Psoas muscle (tissue), 8 donors: Measurements from ENCODE around the gene ZBTB4. TPM values are rescaled to one million over a fixed set of nuclear protein-coding genes. Genes with fewer than 3 reads are reported as not detected.

Experiments
- ATAC-seq, 4 donors: fragments of 200-7000 bp; cut with Tn5 transposase; one replicate each; pipeline ENCODE4 v1.9.1; 2020; ENCODE audit warnings: moderate library complexity in 3 of 4, mild to moderate bottlenecking in 2 of 4
- DNase-seq, 2 donors: peaks; one replicate each; pipeline ENCODE4 v3.0.0-alpha.2; 2020
- H3K27ac ChIP-seq: fragments of 200-600 bp; one replicate; pipeline ENCODE4 v1.8.0; 2022
- H3K27me3 ChIP-seq, 3 donors: fragments of 200-600 bp in 1 of 3; one replicate each; pipeline versions ENCODE4 v1.6.1 to v1.8.0; 2013 to 2022; ENCODE audit warnings: low read length in 2 of 3, mild to moderate bottlenecking in 2 of 3, moderate library complexity in 1 of 3; ENCODE audit not compliant: insufficient read depth in 3 of 3
- H3K36me3 ChIP-seq, 2 donors: fragments of 200-600 bp in 1 of 2; one replicate each; pipeline versions ENCODE4 v1.6.1 to v1.8.0; 2013 to 2022; ENCODE audit warnings: low read depth in 1 of 2, mild to moderate bottlenecking in 1 of 2, moderate library complexity in 1 of 2; ENCODE audit not compliant: insufficient read depth in 1 of 2
- H3K4me1 ChIP-seq: fragments of 200-600 bp; one replicate; pipeline ENCODE4 v1.8.0; 2022
- H3K4me3 ChIP-seq: fragments of 200-600 bp; one replicate; pipeline ENCODE4 v1.8.0; 2022; ENCODE audit warnings: mild to moderate bottlenecking
- H3K9me3 ChIP-seq: fragments of 200-600 bp; one replicate; pipeline ENCODE4 v1.8.0; 2022
- CTCF ChIP-seq: fragments of 200-600 bp; IDR thresholded peaks from one replicate; pipeline ENCODE4 v1.8.0; 2022; ENCODE audit warnings: antibody characterized with exemption
- WGBS, 3 donors: extraction: QIAGEN DNeasy Blood & Tissue Kit; methylation state at CpG; one replicate each; pipeline versions ENCODE4 v1.1.6 to v1.1.7; 2013; 5-methylcytosine and 5-hydroxymethylcytosine counted together
- intact Hi-C, 2 donors: fragments of 100-400 bp; cut with DNase I; formaldehyde crosslinking; loops; one replicate each; pipeline versions ENCODE4 v1.11.0 to v1.14.2; 2022
- polyA plus RNA-seq, 3 donors: library from polyadenylated mRNA; stranded (reverse); fragments of 200-250 nt; gene quantifications; one replicate each; pipeline ENCODE4 v1.2.3, GENCODE V29; 2013
- total RNA-seq, 4 donors: library from RNA; stranded (reverse); fragmentation: NEBNext Ultra II Directional in 2 of 4; extraction: Animal tissue kit (Norgen Biotek cat#: 25700) in 2 of 4; gene quantifications; one replicate each; pipeline versions ENCODE4 v1.2.1 to v1.2.4, GENCODE V29; 2021 to 2023
- donor health status: healthy with polysubstance abuse.
- donor health status: DM: no; HTN: no; CAD: no; lungs with moderate emphysema.
- donor health status: Bipolar disorder and iron deficiency.
- donor health status: healthy.
- donor health status: DM: yes; HTN: yes; CAD: no.
- donor health status: DM: no; HTN: no; CAD: no.
- donor health status: DM: no; HTN: no; CAD: no.
- donor health status: DM: yes; HTN: yes; CAD: no.

ZBTB4 gene
- total and polyA plus RNA-seq, 7 donors: 10.3 to 43.2 (median 29.3) TPM

DNA sequence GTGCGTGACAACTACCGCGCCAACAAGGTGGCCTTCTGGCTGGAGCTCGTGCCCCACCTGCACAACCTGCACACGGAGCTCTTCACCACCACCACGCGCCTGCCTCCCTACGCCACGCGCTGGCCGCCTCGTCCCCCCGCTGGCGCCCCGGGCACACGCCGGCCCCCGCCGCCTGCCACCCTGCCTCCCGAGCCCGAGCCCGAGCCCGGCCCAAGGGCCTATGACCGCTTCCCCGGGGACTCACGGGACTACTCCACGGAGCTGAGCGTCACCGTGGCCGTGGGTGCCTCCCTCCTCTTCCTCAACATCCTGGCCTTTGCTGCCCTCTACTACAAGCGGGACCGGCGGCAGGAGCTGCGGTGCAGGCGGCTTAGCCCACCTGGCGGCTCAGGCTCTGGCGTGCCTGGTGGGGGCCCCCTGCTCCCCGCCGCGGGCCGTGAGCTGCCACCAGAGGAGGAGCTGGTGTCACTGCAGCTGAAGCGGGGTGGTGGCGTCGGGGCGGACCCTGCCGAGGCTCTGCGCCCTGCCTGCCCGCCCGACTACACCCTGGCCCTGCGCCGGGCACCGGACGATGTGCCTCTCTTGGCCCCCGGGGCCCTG is 62.3 kb downstream of the ZBTB4 start:
- H3K4me1 ChIP-seq: no peaks in the 10 kb centered on the region

DNA sequence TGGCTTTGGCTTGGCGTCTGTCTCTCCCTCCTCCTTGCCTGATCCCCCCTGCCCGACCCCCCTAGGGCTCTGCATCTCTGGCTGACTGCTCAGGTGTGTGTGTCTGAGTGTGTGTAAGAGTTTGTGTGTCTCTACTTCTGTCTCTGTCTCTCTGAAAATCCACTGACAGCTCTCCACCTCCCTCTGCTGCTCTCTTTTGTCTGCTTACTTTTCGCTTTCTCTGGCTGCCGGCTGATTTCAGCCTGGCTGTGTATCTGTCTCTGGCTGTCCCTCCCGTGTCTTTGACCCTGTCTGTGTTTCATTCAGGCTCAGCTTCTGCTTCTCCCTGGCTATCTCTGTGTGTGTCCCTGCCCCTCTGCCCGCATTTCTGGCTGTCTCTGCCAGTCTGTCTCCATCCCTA is 63.1 kb downstream of the ZBTB4 start:
- no peak overlapping the region for H3K4me3 ChIP-seq
- H3K27ac ChIP-seq: no peak overlapping the region
- H3K9me3 ChIP-seq: no peaks in the 10 kb centered on the region
- H3K27me3 ChIP-seq: no peaks in the 10 kb centered on the region
- H3K36me3 ChIP-seq: peaks cover 0 to 5% of the 10 kb centered on the region in 2 donors
- 80 to 84% (median 81%) methylated on average over 6 of the region's 6 CpGs for WGBS, 3 donors
- intact Hi-C loops: no loop called here
- H3K4me1 ChIP-seq: no peaks in the 10 kb centered on the region
- ATAC-seq: no peak
- TF ChIP-seq CTCF: no peak
- DNase-seq: no peak

More for the DNA sequence above, 62.3 kb downstream of the ZBTB4 start:
- WGBS, 3 donors: 95% methylated on average over 41 to 54 of the region's 54 CpGs
- no peak for DNase-seq
- intact Hi-C loops: no loop called here
- H3K9me3 ChIP-seq: no peaks in the 10 kb centered on the region
- no peak for TF ChIP-seq CTCF
- no peak overlapping the region for H3K4me3 ChIP-seq
- no peak overlapping the region for H3K27ac ChIP-seq
- no peaks in the 10 kb centered on the region for H3K27me3 ChIP-seq
- H3K36me3 ChIP-seq: peaks cover 0 to 5% of the 10 kb centered on the region in 2 donors
- ATAC-seq: no peak

- no peaks in the 10 kb centered on the region for H3K27me3 ChIP-seq
- H3K4me1 ChIP-seq: no peaks in the 10 kb centered on the region
- ATAC-seq: no peak
- TF ChIP-seq CTCF: no peak
- intact Hi-C loops: no loop called here
- H3K4me3 ChIP-seq: no peak overlapping the region
- H3K36me3 ChIP-seq: peaks cover 0 to 5% of the 10 kb centered on the region in 2 donors
- H3K9me3 ChIP-seq: no peaks in the 10 kb centered on the region
- no peak for DNase-seq
- H3K27ac ChIP-seq: no peak overlapping the region
- 85 to 86% (median 85%) methylated on average over 23 of the region's 23 CpGs for WGBS, 3 donors
These were observed 63.6 kb downstream of the ZBTB4 start for GRCh38 chr17:7415784-7416183.

DNA sequence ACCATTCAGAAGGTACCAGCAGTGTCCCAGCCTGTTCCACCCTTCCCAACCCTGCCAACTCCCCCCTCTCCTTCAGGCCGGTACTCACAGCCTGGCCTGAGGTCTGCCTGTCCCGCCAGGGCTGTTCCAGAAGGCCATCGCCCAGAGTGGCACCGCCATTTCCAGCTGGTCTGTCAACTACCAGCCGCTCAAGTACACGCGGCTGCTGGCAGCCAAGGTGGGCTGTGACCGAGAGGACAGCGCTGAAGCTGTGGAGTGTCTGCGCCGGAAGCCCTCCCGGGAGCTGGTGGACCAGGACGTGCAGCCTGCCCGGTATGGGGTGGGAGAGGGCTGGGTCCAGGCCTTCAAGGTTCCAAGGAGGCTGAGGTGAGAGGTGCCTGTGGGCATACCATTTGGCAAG is 64.6 kb downstream of the ZBTB4 start:
- intact Hi-C loops: no loop called here

More for the DNA sequence above, 64.6 kb downstream of the ZBTB4 start:
- no peak for DNase-seq
- WGBS, 3 donors: 80 to 85% (median 82%) methylated on average over 14 of the region's 14 CpGs
- Histone ChIP-seq H3K27me3 (no peaks in the 10 kb centered on the region), H3K36me3 (peaks cover 0 to 5% of the 10 kb centered on the region in 2 donors), H3K4me1 (no peaks in the 10 kb centered on the region), H3K4me3 (no peak overlapping the region), H3K9me3 (no peaks in the 10 kb centered on the region), H3K27ac (no peak overlapping the region)
- no peak for ATAC-seq
- TF ChIP-seq CTCF: no peak
